RWPE1 (cell line): Measurements from ENCODE around the gene TUSC7.

Experiments used
- CTCF ChIA-PET: fragments of 350-600 bp; sonication (Branson Sonifier 250); formaldehyde crosslinking; extraction: SDS; loops from one replicate; lab custom pipeline; 2021; lab: Yijun Ruan, JAX
- POLR2A ChIA-PET: fragments of 400-600 bp; formaldehyde crosslinking; extraction: SDS; loops from one replicate; lab custom pipeline; 2020; ENCODE audit warnings: antibody characterized with exemption; ENCODE audit not compliant: low non-redundant PET; lab: Yijun Ruan, JAX
- DNase-seq: peaks from one replicate; pipeline ENCODE4 v3.0.0; 2012; ENCODE audit warnings: low spot score
- H3K27ac ChIP-seq: fragments of 450-650 bp; 2 replicates; pipeline ENCODE4 v1.5.1; 2017
- CTCF ChIP-seq: fragments of 450-650 bp; conservative IDR thresholded peaks from 2 replicates; pipeline ENCODE4 v1.5.1; 2017; ENCODE audit warnings: low read depth, mild to moderate bottlenecking

The TUSC7 gene

GRCh38 chr3:116709479-116709878 lies at the start of gene TUSC7:
Gene TUSC7, plus strand, starts transcription at chr3:116709779.
- no peak for DNase-seq
- TF ChIP-seq CTCF: no peak
- CTCF ChIA-PET: no interaction called here
- no peak within 1 kb of the TSS for H3K27ac ChIP-seq
- POLR2A ChIA-PET: no interaction called here

GRCh38 chr3:116661196-116661595 lies 48.4 kb upstream of the TUSC7 start:
- DNase-seq: no peak
- TF ChIP-seq CTCF: no peak
- ChIA-PET CTCF (no interaction called here), POLR2A (no interaction called here)
- no peak overlapping the region for H3K27ac ChIP-seq

- no peak for DNase-seq
- POLR2A ChIA-PET: no interaction called here
- CTCF ChIA-PET: no interaction called here
- no peak overlapping the region for H3K27ac ChIP-seq
- no peak for TF ChIP-seq CTCF
Measured at GRCh38 chr3:116663161-116664110, 46.1 kb upstream of the TUSC7 start.

- H3K27ac ChIP-seq: no peak overlapping the region
- TF ChIP-seq CTCF: no peak
- CTCF ChIA-PET: interaction anchor here (0.6 kb wide), 1 partner anchor 11 kb away, joined by 4 read pairs; no protein-coding TSS in a partner anchor
- POLR2A ChIA-PET: no interaction called here
- DNase-seq: no peak
Measured at GRCh38 chr3:116667324-116667723, 42.3 kb upstream of the TUSC7 start.

GRCh38 chr3:116667791-116668190 lies 41.8 kb upstream of the TUSC7 start:
- POLR2A ChIA-PET: no interaction called here
- CTCF ChIA-PET: interaction anchor here (0.6 kb wide), 1 partner anchor 10 kb away, joined by 4 read pairs; no protein-coding TSS in a partner anchor
- no peak overlapping the region for H3K27ac ChIP-seq
- no peak for TF ChIP-seq CTCF
- DNase-seq: no peak

GRCh38 chr3:116669576-116669975 lies 40.0 kb upstream of the TUSC7 start:
- H3K27ac ChIP-seq: no peak overlapping the region
- DNase-seq: no peak
- ChIA-PET CTCF (no interaction called here), POLR2A (no interaction called here)
- TF ChIP-seq CTCF: no peak
